HG02973 (cell line): ENCODE measurements around the gene LRCH2.
"Not testable (repeated sequence)": the region's sequence is repeated elsewhere in the genome, so short reads cannot be mapped to it uniquely, and the experiment has no call there.

Source experiments
- ATAC-seq: cut with Tn5 transposase; IDR thresholded peaks from one replicate; pipeline ENCODE4 v1.9.1; 2021; ENCODE audit warnings: moderate library complexity; ENCODE audit not compliant: unreplicated experiment

Gene LRCH2

DNA sequence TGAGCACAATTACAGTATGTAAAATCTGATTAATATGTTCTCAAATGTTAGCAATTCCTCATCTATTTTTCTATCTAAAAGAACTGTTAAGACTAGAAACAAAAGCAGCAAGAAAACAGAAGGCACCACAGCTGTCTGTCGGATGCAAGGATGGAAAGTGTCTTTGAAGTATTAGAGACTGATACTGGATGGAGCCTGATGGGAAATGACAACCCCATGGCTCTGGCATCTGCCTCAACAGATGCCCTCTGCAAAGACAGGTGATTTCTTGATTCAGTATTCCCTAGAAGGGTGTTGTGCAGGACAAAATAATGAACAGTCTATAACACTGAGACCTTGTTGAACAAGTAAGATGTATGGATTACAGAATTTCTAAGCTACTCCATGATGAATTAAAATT, 19.7 kb downstream of the LRCH2 start:
- ATAC-seq, result no peak

DNA sequence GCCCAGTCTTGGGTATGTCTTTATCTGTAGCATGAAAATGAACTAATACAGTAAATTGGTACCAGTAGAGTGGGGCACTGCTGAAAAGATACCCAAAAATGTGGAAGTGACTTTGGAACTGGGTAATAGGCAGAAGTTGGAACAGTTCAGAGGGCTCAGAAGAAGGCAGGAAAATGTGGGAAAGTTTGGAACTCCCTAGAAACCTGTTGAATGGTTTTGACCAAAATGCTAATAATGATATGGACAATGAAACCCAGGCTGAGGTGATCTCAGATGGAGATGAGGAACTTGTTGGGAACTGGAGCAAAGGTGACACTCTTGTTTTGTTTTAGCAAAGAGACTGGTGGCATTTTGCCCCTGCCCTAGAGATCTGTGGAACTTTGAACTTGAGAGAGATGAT, 24.3 kb downstream of the LRCH2 start:
- not testable (repeated sequence) for ATAC-seq

DNA sequence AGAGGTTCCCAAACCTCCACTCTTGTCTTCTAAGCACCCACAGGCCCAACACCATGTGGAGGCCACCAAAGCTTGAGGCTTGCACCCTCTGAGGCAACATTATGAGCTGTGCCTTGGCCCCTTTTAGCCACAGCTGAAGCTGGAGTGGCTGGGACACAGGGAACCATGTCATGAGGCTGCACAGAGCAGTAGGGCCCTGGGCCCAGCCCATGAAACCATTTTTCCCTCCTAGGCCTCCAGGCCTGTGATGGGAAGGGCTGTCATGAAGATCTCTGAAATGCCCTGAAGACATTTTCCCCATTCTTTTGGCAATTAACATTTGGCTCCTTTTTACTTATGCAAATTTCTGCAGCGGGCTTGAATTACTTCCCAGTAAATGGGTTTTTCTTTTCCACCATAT, 29.9 kb downstream of the LRCH2 start:
- ATAC-seq, result no peak

DNA sequence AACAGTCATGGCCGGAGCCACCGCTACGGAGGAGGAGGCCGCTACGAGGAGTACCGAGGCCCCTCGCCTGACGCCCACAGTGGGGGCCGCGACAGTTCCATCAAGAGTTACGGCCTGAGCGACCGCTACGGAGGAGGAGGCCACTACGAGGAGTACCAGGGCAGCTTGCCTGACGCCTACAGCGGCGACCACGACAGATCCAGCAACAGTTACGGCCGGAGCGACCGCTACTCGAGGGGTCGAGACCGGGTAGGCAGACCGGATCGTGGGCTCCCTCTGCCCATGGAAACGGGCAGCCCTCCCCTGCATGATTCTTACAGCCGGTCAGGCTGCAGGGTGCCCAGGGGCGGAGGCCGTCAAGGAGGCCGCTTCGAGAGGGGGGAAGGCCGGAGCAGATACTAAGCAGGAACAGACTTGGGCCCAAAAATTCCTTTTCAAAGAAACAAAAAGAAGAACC, 41.6 kb downstream of the LRCH2 start:
- ATAC-seq, result no peak

DNA sequence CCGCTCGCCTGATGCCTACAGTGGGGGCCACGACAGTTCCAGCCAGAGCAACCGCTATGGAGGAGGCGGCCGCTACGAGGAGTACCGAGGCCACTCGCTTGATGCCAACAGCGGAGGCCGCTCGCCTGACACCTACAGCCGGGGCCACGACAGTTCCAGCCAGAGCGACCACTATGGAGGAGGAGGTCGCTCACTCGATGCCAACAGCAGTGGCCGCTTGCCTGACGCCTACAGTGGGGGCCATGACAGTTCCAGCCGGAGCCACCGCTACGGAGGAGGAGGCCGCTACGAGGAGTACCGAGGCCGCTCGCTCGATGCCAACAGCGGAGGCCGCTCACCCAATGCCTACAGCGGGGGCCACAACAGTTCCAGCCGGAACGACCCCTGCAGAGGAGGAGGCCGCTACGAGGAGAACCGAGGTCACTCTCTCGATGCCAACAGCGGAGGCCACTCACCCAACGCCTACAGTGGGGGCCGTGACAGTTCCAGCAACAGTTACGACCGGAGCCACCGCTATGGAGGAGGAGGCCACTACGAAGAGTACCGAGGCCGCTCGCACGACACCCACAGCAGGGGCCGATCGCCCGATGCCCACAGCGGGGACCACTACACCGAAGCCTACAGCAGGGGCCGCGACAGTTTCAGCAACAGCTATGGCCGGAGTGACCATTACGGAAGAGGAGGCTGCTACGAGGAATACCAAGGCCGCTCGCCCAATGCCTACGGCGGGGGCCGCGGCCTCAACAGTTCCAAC, 42.2 kb downstream of the LRCH2 start:
- no peak for ATAC-seq

DNA sequence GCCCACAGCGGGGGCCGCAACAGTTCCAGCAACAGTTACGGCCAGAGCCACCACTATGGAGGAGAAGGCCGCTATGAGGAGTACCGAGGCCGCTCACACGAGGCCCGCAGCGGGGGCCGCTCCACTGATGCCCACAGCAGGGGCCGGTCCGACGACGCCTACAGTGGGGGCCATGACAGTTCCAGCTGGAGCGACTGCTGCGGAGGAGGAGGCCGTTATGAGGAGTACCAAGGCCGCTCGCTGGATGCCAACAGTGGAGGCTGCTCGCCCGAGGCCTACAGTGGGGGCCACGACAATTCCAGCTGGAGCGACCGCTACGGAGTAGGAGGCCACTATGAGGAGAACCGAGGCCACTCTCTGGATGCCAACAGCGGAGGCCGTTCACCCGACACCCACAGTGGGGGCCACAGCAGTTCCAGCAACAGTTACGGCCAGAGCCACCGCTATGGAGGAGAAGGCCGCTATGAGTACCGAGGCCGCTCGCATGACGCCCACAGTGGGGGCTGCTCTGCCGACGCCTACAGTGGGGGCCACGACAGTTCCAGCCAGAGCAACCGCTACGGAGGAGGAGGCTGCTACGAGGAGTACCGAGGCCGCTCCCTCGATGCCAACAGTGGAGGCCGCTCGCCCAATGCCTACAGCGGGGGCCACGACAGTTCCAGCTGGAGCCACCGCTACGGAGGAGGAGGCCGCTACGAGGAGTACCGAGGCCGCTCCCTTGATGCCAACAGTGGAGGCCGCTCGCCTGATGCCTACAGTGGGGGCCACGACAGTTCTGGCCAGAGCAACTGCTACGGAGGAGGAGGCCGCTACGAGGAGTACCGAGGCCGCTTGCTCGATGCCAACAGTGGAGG, 43.0 kb downstream of the LRCH2 start:
- ATAC-seq, result no peak

DNA sequence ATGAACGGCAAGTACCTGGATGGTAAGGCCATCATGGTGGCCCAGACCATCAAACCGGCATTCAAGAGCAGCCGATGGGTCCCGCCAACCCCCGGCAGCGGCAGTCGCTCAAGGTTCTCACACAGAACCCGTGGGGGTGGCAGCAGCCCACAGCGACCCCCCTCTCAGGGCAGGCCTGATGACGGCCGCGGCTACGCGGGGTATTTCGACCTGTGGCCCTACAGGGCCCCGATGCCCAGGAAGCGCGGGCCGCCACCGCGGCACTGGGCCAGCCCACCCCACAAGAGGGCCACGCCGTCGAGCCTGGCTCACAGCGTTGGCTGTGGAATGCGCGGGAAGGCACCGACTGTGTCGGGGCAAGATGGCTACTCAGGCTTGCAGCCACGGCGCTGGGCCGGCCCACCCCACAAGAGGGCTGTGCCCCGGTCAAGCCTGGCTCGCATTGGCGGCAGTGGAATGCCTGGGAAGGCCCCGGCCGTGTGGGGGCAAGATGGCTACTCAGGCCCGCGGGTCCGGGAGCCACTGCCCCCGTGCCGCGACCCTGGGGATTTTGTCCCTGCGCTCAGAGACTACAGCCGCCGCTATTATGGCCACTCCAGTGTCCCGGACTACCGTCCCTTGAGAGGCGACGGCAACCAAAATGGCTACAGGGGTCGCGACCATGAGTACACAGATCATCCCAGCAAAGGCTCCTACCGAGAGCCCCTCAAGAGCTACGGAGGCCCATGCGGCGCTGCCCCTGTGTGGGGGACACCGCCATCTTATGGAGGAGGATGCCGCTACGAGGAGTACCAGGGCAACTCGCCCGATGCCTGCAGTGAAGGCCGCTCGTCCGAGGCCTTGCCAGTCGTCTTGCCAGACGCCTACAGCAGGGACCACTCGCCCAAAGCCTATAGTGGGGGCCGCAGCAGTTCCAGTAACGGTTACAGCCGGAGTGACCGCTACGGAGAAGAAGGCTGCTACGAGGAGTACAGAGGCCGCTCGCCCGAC, 44.0 kb downstream of the LRCH2 start:
- ATAC-seq, result no peak

DNA sequence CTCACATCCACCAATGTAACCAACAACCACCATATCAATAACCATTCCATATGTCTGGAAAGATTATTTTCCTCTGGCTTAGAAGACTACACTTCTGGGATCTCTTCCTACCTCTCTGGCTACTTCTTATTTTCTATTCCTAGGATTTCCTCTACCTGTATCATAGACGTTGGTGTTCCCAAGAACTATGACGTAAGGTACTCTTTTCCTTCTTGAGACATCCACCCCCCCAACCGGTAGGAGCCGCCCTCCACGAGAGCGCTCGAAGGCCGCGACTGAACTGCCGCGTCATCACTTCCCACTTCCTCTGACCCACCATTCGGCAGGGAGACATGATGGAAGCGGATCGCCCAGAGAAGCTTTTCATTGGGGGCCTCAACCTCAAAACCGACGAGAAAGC, 44.8 kb downstream of the LRCH2 start, which contains the start of gene RBMXL3:
Gene RBMXL3 (plus strand): TSS at position 301 of the 400 bp plus-strand sequence. CDS start 32 bp downstream, at position 333.
- ATAC-seq, result no peak

DNA sequence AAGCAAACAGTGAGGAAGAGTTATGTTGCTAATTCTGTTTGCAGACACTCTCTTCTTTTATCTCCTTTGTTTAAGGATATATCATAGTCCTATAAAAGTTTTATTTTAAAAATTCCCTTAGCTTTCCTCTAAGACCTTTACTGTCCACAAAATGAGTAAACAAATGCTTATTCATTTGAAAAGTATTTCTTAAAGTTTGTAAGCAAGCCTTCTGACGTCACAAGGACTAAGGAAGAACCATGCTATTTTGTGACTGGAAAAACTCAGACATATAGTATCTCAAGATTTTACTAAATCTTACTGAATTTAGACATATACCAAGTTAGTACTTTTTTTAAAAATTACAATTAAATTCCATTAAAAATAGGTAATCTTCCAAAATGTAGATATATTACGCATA, 49.9 kb downstream of the LRCH2 start:
- ATAC-seq, result no peak

DNA sequence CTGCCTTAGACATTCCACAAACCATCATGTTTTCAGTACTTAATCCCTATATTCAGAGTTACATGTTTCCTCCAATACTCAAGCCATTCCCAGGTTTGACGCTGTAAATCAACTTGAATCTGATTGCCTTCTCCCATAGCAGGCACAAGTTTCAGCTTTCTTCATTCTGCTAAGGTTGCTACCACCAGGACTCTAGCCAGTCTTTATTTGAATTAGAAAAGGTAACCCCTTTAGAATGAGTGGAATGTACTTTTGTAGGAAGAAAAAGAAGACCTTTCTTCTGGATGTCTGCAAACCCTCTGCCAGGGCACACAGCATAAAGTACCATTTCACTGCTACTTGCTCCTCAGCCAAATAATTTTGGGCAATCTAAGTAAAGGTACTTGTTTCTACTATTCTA, 55.4 kb downstream of the LRCH2 start:
- ATAC-seq, result no peak

DNA sequence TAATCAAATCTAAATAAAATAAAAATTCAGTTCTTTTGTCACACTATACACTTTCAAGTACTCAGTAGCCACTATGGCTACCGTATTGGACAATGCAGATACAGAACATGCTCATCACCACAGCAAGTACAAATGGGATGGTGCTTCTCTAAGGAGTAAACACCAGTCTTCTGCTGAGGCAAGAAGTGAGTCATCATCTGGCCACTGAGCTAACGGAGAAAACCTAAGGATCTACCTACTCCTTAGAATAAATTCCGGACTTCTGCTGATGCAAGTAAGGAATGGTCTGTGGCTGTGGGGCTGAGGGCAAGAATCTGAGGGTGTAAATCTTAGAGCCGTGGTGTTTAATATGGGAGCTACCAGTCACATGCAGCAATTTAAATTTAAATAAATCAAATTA, 56.0 kb downstream of the LRCH2 start:
- ATAC-seq, result no peak

DNA sequence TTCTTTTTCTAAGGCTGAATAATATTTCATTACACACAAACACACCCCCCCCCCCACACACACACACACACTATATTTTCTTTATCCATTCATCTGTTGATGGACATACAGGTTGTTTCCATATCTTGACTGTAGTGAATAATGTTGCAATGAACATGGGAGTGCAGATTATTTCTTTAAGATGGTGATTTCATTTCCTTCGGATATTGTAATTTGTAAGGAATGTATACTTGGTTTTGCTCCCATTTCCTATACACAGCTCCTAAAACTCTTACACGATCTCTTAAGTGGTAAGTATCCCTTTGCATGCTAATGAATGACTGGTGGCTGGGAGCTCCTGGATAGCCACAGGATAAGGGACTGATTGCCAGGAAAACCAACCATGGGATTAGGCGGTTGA, 59.3 kb downstream of the LRCH2 start:
- ATAC-seq, result no peak

DNA sequence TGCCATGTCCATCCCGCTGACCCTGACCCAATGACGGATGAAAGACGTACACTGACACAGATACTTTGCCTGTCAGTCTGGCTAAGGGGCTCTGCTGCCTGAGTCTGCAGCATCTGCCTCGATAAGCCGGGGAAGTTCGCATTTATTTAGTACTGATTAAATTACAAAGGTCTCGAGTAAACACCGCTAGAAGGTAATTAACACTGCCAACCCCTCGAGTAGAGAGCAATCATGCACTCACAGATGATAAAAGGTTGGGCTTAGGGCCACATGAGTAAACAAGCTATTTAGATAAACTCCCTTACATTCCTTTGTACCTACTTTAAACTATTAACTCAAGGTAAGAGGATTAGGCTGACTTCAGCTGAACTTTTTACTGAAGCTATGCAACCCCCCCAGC, 60.7 kb downstream of the LRCH2 start:
- no peak for ATAC-seq

DNA sequence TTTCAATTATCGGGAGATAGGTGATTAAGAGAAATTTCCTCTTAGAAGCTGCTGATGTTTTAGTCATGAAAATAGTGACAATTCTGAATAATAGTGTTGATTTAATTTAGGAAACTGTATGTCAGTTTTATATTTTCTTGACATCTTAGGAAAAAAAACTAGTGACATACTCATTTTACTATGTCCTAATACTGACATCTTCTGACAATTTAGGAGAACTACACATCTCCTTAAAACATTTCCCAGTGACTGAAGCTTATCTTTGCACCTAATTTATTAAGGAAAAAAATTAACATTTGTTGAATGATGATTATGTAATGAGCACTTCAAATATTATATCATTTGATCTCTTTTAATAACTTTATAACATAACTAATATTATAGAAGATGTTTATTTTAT, 86.7 kb downstream of the LRCH2 start:
- no peak for ATAC-seq

DNA sequence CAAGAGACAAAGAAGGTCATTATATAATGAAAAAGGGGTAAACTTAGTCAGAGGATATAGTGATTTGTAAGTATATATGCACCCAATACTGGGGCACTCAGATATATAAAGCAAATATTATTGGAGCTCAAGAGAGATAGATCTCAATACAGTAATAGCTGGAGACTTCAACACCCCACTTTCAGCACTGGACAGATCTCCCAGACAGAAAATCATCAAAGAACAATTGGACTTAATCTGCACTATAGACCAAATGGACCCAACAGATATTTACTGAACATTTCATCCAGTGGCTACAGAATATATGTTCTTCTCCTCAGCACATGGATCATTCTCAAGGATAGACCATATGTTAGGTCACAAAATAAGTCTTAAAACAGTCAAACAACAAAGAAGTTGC, 91.8 kb downstream of the LRCH2 start:
- no peak for ATAC-seq

DNA sequence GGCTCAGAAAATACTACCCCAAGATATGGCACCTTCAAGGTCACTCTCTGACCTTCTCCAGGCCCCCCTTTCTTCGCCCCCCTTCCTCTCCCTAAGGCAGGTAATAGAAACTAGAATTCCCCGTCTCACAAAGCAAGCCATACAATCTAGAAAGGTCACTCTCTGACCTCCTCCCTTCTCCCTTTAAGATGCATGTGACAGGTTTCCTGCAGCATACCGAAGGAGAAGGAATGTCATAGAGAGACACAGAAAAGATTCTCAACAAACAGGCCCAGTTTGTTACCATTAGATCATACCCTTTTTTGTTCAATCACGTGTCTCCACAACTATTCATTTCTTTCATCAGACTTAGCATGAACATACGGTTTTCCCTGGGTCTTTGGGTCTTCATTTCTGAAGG, 95.9 kb downstream of the LRCH2 start:
- no peak for ATAC-seq

DNA sequence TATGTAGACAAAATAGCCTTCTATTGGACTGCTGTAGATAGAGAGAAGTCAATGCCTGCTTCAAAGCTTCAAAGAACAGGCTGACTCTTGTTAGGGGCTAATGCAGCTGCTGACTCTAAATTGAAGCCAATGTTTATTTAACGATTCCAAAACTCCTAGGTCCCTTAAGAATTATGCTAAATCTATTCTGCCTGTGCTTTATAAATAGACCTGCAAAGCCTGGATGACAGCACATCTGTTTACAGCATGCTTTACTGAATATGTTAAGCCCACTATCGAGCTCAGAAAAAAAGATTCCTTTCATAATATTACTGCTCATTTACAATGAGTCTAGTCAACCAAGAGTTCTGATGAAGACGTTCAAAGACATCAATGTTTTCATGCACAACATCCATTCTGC, 99.5 kb downstream of the LRCH2 start:
- ATAC-seq, result no peak

DNA sequence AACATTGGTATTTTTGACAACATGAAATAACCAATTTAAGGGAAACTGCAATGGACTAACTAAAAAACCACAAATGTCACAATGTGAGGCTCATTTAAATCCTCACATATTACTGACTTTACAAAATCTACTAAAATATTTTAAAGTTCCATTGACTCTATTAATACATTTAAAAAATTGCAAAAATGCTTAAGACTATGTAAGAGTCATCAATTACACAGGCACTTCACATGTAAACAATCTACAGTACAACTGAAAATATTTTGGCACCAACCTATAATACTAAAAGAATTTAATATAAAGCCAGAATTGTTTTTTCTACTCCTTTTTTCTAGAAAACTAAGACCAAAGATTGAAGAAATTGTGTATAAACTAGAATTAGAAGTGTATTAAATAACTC, 121.5 kb downstream of the LRCH2 start:
- ATAC-seq, result no peak

DNA sequence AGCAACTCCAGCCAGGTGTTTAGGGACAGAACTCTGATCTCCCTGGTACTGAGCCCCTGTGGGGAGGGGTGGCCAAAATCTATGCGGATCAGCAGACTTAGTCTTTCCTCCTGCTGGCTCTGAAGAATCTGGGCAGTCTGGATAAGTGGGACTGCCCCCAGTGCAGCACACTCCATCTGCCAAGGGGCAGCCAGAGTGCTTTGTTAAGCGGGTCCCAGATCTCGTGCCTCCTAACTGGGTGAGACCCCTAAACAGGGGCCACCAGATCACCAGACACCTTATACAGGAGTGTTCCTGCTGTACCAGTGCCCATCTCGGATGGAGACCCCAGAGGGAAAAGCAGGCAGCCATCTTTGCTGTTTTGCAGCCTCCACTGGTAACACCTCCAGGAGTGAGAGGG, 135.0 kb downstream of the LRCH2 start:
- ATAC-seq, result no peak

DNA sequence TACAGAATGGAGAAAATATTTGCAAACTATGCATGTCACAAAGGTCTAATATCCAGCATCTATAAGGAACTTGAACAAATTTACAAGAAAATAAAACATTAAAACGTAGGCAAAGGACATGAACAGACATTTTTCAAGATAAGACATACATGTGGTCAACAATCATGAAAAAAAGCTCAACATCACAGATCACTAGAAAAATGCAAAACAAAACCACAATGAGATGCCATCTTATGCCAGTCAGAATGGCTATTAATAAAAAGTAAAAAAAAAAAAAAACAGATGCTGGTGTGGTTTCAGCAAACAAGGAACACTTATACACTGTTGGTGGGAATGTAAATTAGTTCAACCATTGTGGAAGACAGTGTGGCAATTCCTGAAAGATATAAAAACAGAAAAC, 140.7 kb downstream of the LRCH2 start:
- no peak for ATAC-seq

DNA sequence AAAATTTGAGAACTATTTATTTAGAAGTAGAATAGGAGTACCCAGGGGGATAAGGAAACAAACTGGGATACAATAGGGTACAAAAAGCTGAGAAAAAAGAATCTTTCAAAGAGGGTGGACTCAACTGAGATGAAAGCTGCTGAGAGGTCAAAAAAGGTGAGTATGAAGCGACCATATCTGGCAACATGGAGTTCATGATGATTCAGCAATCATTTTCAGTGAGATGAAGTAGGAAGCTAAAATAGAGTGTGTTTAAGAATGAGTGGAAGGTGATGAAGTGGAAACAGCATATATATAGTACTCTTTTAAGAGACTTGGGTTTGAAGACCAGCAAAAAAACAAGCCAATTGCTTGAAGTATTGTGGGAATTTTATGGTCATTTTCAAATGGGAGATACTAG, 144.5 kb downstream of the LRCH2 start:
- ATAC-seq, result no peak
